Measurements from ENCODE around the gene ZNF445.

The ZNF445 gene

DNA sequence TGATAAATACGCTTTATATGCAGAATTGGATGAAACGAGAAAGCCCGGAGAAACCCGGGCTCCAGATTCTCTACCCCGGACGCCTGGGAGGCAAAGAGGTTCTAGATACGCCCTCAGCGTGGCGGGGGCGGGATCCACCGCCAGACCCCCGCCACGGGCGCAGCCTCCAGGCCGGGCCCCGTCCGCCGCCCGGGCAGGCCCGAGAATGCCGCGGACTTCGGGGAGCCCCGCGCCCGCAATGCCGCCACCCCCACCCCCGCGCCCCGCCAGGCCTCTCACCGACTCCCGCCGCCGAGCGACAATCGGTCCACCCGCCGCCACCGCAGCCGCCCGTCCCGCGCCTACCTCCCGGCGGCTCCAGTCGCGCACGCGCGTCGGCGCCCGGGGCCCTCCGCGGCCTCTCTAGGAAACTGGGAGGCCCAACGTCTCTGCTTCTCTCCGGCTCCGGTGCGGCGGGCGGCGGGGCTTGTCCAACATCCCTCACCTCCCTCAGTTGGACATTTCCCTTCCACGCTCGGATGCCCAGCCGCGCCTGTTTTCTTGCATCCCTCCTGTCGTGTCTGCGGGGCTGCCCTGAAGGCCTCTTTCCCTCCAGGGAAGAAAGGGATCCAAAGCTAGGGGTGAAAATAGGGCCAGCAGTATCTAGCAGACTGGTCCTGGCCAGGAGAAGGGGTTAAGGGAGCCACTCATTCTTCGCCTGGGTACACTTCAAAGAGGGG lies at the start of gene ZNF445:
Gene ZNF445 (minus strand): TSS at position 359 of the 719 bp plus-strand sequence. CDS start 22,121 bp downstream, outside the sequence.
- peak within 1 kb of the TSS; percentile 48 for H3K27ac ChIP-seq
- no peak for TF ChIP-seq ZFX (IDR thresholded peaks at IDR 0.05; ENCODE audit: borderline replicate concordance)
- TF ChIP-seq, protein P1, sequence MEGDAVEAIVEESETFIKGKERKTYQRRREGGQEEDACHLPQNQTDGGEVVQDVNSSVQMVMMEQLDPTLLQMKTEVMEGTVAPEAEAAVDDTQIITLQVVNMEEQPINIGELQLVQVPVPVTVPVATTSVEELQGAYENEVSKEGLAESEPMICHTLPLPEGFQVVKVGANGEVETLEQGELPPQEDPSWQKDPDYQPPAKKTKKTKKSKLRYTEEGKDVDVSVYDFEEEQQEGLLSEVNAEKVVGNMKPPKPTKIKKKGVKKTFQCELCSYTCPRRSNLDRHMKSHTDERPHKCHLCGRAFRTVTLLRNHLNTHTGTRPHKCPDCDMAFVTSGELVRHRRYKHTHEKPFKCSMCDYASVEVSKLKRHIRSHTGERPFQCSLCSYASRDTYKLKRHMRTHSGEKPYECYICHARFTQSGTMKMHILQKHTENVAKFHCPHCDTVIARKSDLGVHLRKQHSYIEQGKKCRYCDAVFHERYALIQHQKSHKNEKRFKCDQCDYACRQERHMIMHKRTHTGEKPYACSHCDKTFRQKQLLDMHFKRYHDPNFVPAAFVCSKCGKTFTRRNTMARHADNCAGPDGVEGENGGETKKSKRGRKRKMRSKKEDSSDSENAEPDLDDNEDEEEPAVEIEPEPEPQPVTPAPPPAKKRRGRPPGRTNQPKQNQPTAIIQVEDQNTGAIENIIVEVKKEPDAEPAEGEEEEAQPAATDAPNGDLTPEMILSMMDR (IDR thresholded peaks at IDR 0.05) = no peak

DNA sequence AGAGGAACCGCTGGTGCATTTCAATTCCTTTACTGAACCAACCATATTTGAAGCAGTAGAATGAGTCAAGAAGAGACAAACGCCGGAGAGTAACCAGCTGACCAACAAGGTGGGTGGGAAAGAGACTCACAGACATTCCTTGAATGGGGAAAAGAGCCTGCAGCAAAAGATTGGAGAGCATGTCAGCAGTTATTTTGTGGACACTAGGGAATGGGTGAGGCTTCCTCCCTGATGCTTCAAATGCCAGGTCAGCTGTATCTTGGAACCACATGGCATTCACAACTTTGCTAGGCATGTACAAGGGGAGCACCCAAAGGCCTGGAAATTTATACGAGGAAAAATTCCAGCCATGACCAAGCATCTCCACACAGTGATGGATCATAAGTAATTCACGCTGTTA lies 47.6 kb upstream of the ZNF445 start:
- H3K27ac ChIP-seq = no peak overlapping the region
- TF ChIP-seq, protein P1 (IDR thresholded peaks at IDR 0.05) = no peak
- TF ChIP-seq ZFX (IDR thresholded peaks at IDR 0.05; ENCODE audit: borderline replicate concordance) = no peak

GRCh38 chr3:44522494-44522933 lies 45.0 kb upstream of the ZNF445 start:
- H3K27ac ChIP-seq = no peak overlapping the region
- TF ChIP-seq ZFX (IDR thresholded peaks at IDR 0.05; ENCODE audit: borderline replicate concordance) = no peak
- TF ChIP-seq, protein P1 (IDR thresholded peaks at IDR 0.05) = no peak

GRCh38 chr3:44521721-44522120 lies 44.3 kb upstream of the ZNF445 start:
- TF ChIP-seq, protein P1 (IDR thresholded peaks at IDR 0.05) = no peak
- TF ChIP-seq ZFX (IDR thresholded peaks at IDR 0.05; ENCODE audit: borderline replicate concordance) = no peak
- no peak overlapping the region for H3K27ac ChIP-seq

DNA sequence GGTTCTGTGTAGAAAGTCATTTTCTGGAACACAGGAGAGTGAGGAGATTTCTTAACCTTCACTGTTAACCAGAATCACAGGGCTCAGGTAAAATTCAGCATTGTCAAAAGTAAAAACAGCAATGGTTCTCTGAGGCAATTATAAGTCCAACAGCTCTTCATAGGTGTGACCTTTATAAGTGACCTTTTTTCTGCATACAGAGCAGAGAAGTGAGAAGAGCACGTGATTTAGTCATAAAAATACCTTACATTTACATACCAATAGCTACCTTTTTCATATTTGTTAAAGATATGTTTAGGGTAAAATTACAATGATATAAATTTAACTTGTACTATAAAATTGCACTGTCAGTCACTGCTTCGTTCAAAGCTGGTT lies 41.3 kb upstream of the ZNF445 start:
- no peak for TF ChIP-seq ZFX (IDR thresholded peaks at IDR 0.05; ENCODE audit: borderline replicate concordance)
- TF ChIP-seq, protein P1 (IDR thresholded peaks at IDR 0.05) = no peak

GRCh38 chr3:44516230-44516629 lies 38.8 kb upstream of the ZNF445 start:
- TF ChIP-seq ZFX (IDR thresholded peaks at IDR 0.05; ENCODE audit: borderline replicate concordance) = no peak
- TF ChIP-seq, protein P1 (IDR thresholded peaks at IDR 0.05) = no peak
- H3K27ac ChIP-seq = no peak overlapping the region

More for the DNA sequence above, 41.3 kb upstream of the ZNF445 start:
- no peak overlapping the region for H3K27ac ChIP-seq

GRCh38 chr3:44513513-44513912 lies 36.0 kb upstream of the ZNF445 start:
- no peak overlapping the region for H3K27ac ChIP-seq
- TF ChIP-seq, protein P1 (IDR thresholded peaks at IDR 0.05) = no peak
- TF ChIP-seq ZFX (IDR thresholded peaks at IDR 0.05; ENCODE audit: borderline replicate concordance) = no peak
